Measurements from ENCODE around the gene PIGQ. TPM values are rescaled to one million over a fixed set of nuclear protein-coding genes. Genes with fewer than 3 reads are reported as not detected.
A peak's percentile ranks its signal among the peaks of the same experiment; 100 is the strongest.

PIGQ gene
- total RNA-seq, 4 donors from 2014 or later = 37.4 to 115 (median 56.0) TPM

GRCh38 chr16:608019-608418 lies 38.3 kb downstream of the PIGQ start:
- no peak for DNase-seq
- intact Hi-C loops (cut with DNase I; ENCODE audit: low total_unique reads) = no loop called here
- H3K27ac ChIP-seq = no peak overlapping the region
- no peaks in the 10 kb centered on the region for H3K27me3 ChIP-seq
- TF ChIP-seq POLR2AphosphoS5 (IDR thresholded peaks at IDR 0.05) (no peak), EP300 (IDR thresholded peaks at IDR 0.05; ENCODE audit: low read depth) (no peak), POLR2A (IDR thresholded peaks at IDR 0.05) (no peak), CTCF (IDR thresholded peaks at IDR 0.05) (no peak)
- H3K4me1 ChIP-seq = peaks cover 0 to 17% (median 11%) of the 10 kb centered on the region in 4 donors
- no peaks in the 10 kb centered on the region for H3K36me3 ChIP-seq
- H3K9me3 ChIP-seq = no peaks in the 10 kb centered on the region
- 64% methylated on average over 10 of the region's 10 CpGs; no CpG with 5 or more reads in 1 of the 2 donors for WGBS, 2 donors (ENCODE audit: low coverage in 1 of 2)
- no peak overlapping the region for H3K4me3 ChIP-seq
- in situ Hi-C loops (cut with MboI; ENCODE audit: low pct_ligation_motif_present in 1 of 4, low pct_unique_long_range_greater_than_20kb in 1 of 4, low sequenced_read_pairs in 3 of 4) = loop anchor here in 1 of 4 donors (25.0 kb wide), 1 partner anchor 96 kb away; no protein-coding TSS in a partner anchor

- DNase-seq = no peak
- TF ChIP-seq CTCF (IDR thresholded peaks at IDR 0.05) (no peak), POLR2A (IDR thresholded peaks at IDR 0.05) (no peak), EP300 (IDR thresholded peaks at IDR 0.05; ENCODE audit: low read depth) (no peak), POLR2AphosphoS5 (IDR thresholded peaks at IDR 0.05) (no peak)
- Histone ChIP-seq H3K27me3 (no peaks in the 10 kb centered on the region), H3K4me3 (no peak overlapping the region), H3K36me3 (no peaks in the 10 kb centered on the region), H3K27ac (no peak overlapping the region), H3K9me3 (no peaks in the 10 kb centered on the region), H3K4me1 (peaks cover 0 to 17% (median 11%) of the 10 kb centered on the region in 4 donors)
- in situ Hi-C loops (cut with MboI; ENCODE audit: low pct_ligation_motif_present in 1 of 4, low pct_unique_long_range_greater_than_20kb in 1 of 4, low sequenced_read_pairs in 3 of 4) (loop anchor here in 1 of 4 donors (25.0 kb wide), 1 partner anchor 97 kb away; no protein-coding TSS in a partner anchor), intact Hi-C loops (cut with DNase I; ENCODE audit: low total_unique reads) (no loop called here)
- 95 to 97% methylated on average over 6 to 12 of the region's 13 CpGs for WGBS, 2 donors (ENCODE audit: low coverage in 1 of 2)
Observed at GRCh38 chr16:609316-609715, 39.5 kb downstream of the PIGQ start.

- WGBS, 2 donors (ENCODE audit: low coverage in 1 of 2) = 82% methylated on average over 14 of the region's 14 CpGs; no CpG with 5 or more reads in 1 of the 2 donors
Observed at GRCh38 chr16:609984-610383, 40.2 kb downstream of the PIGQ start.

More at GRCh38 chr16:609984-610383, 40.2 kb downstream of the PIGQ start:
- Histone ChIP-seq H3K36me3 (no peaks in the 10 kb centered on the region), H3K27ac (peak overlapping the region in 2 of 4 donors; percentile 31 to 43), H3K27me3 (no peaks in the 10 kb centered on the region), H3K4me1 (peaks cover 0 to 17% (median 11%) of the 10 kb centered on the region in 4 donors), H3K4me3 (no peak overlapping the region), H3K9me3 (no peaks in the 10 kb centered on the region)
- intact Hi-C loops (cut with DNase I; ENCODE audit: low total_unique reads) (no loop called here), in situ Hi-C loops (cut with MboI; ENCODE audit: low pct_ligation_motif_present in 1 of 4, low pct_unique_long_range_greater_than_20kb in 1 of 4, low sequenced_read_pairs in 3 of 4) (loop anchor here in 1 of 4 donors (25.0 kb wide), 1 partner anchor 98 kb away; no protein-coding TSS in a partner anchor)
- no peak for DNase-seq
- TF ChIP-seq POLR2A (IDR thresholded peaks at IDR 0.05) = no peak
- no peak for TF ChIP-seq EP300 (IDR thresholded peaks at IDR 0.05; ENCODE audit: low read depth)
- no peak for TF ChIP-seq POLR2AphosphoS5 (IDR thresholded peaks at IDR 0.05)
- TF ChIP-seq CTCF (IDR thresholded peaks at IDR 0.05) = no peak

All from transverse colon (tissue), 4 donors.